CD4-positive, alpha-beta T cell (primary cell): Measurements from ENCODE around the gene IL16. TPM values are rescaled to one million over a fixed set of nuclear protein-coding genes. Genes with fewer than 3 reads are reported as not detected.
"Not testable (repeated sequence)": the region's sequence is repeated elsewhere in the genome, so short reads cannot be mapped to it uniquely, and the experiment has no call there.

ENCODE experiments used
- ATAC-seq: fragments of 200-7000 bp; cut with Tn5 transposase; one replicate; pipeline ENCODE4 v1.10.0; 2022; ENCODE audit warnings: mild to moderate bottlenecking; ENCODE audit not compliant: poor library complexity
- CTCF ChIA-PET: fragments of 350-600 bp; sonication (Branson Sonifier 250); formaldehyde crosslinking; loops from one replicate; lab custom pipeline; 2021; ENCODE audit warnings: antibody characterized with exemption, inconsistent platforms; lab: Charles Lee
- POLR2A ChIA-PET: fragments of 350-600 bp; sonication (Branson Sonifier 250); formaldehyde crosslinking; loops from one replicate; lab custom pipeline; 2021; ENCODE audit warnings: antibody characterized with exemption, inconsistent platforms; lab: Charles Lee
- DNase-seq, 14 experiments: peaks; one replicate each; pipeline ENCODE4 v3.0.0-alpha.2; 2013 to 2020; ENCODE audit warnings: mixed read lengths in 2 of 14
- H3K27ac ChIP-seq, 2 donors: one replicate each; pipeline versions ENCODE4 v1.5.1 to v1.7.0; 2013; ENCODE audit warnings: low read length in 2 of 2, low read depth in 1 of 2, mild to moderate bottlenecking in 1 of 2
- H3K27me3 ChIP-seq, 2 experiments: 1 replicate in 1 of 2; 2 replicates in 1 of 2; pipeline versions ENCODE4 v1.6.1 to v1.7.0; 2013; ENCODE audit warnings: low read length in 2 of 2, control low read depth in 1 of 2, mild to moderate bottlenecking in 1 of 2, moderate library complexity in 1 of 2; ENCODE audit not compliant: insufficient read depth in 2 of 2, control insufficient read depth in 1 of 2
- H3K36me3 ChIP-seq: one replicate; pipeline ENCODE4 v1.6.1; 2013; ENCODE audit warnings: low read length, control low read depth; ENCODE audit not compliant: insufficient read depth
- H3K4me1 ChIP-seq: one replicate; pipeline ENCODE4 v1.6.1; 2013; ENCODE audit warnings: low read length, control low read depth; ENCODE audit not compliant: insufficient read depth
- H3K4me3 ChIP-seq: one replicate; pipeline ENCODE4 v1.5.1; 2013; ENCODE audit warnings: mild to moderate bottlenecking, low read length, moderate library complexity
- H3K9me3 ChIP-seq, 2 experiments: 1 replicate in 1 of 2; 2 replicates in 1 of 2; pipeline versions ENCODE4 v1.6.1 to v1.7.0; 2013; ENCODE audit warnings: low read length in 2 of 2, mild to moderate bottlenecking in 2 of 2, control low read depth in 1 of 2, moderate library complexity in 1 of 2; ENCODE audit not compliant: control insufficient read depth in 1 of 2, insufficient read depth in 1 of 2
- H3K27ac Mint-ChIP-seq: one replicate; pipeline ENCODE4 v1.8.0; 2020; ENCODE audit warnings: mixed read lengths
- H3K27me3 Mint-ChIP-seq: one replicate; pipeline ENCODE4 v1.8.0; 2021; ENCODE audit warnings: mixed read lengths
- H3K36me3 Mint-ChIP-seq: one replicate; pipeline ENCODE4 v1.8.0; 2021; ENCODE audit warnings: low read depth, mixed read lengths
- H3K4me1 Mint-ChIP-seq: one replicate; pipeline ENCODE4 v1.8.0; 2021; ENCODE audit warnings: low read depth, mixed read lengths
- H3K4me3 Mint-ChIP-seq: one replicate; pipeline ENCODE4 v1.8.0; 2020; ENCODE audit warnings: mild to moderate bottlenecking, mixed read lengths
- H3K9me3 Mint-ChIP-seq: one replicate; pipeline ENCODE4 v1.8.0; 2020; ENCODE audit warnings: mixed read lengths
- intact Hi-C, 2 experiments: fragments of 100-400 bp; cut with DNase I in 1 of 2; cut with micrococcal nuclease in 1 of 2; formaldehyde crosslinking; loops; one replicate each; pipeline versions ENCODE4 v1.15.1 to v1.9.0; 2023 to 2025; cut with DNase I, micrococcal nuclease
- total RNA-seq, 174 experiments: library from RNA in 2 of 174; stranded (reverse) in 2 of 174; gene quantifications; one replicate each; pipeline ENCODE4 v1.2.3 and lab custom pipeline; 2021 to 2026
- TF ChIP-seq, protein P1 (sequence below): fragments of 200-600 bp; IDR thresholded peaks from one replicate; pipeline ENCODE4 v1.8.0; 2022; ENCODE audit warnings: antibody characterized with exemption, mild to moderate bottlenecking

The IL16 gene
- total RNA-seq, 2 experiments from 2014 or later = 164 to 168 TPM

DNA sequence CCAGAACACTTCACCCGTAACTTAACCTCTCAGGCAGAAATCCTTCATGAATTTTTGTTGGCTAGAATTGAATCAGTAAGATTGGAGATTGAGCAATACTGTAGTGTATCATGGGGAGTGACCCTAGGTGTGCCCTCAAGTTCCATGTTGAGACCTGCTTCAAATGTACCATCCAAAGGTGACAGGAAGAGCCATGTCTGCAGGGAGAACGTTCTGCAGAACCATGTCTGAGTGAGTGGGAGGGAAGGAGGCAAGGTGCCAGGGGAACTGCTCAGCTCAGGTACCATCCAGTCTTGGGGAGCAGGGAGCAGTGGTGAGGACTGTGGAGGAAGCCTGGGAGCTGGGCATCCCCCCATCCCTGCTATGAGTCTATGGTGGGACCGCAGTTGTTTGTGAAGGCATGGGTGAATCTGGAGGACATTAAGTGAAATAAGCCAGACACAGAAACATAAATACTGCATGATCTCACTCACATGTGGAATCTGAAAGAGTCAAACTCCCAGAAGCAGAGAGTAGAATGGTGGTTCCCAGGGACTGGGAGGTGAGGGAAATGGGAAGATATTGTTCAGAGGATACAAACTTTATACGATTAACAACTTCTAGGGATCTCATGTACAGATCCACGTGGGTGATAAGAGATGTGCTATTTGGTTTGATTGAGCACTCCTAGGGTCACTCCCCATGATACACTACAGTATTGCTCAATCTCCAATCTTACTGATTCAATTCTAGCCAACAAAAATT, 39.3 kb upstream of the IL16 start:
- peaks cover 0 to 2% of the 10 kb centered on the region in 2 experiments for H3K27me3 ChIP-seq
- Mint-ChIP-seq H3K4me3 (no peak overlapping the region), H3K4me1 (peaks cover 18% of the 10 kb centered on the region), H3K27me3 (peaks cover 36% of the 10 kb centered on the region), H3K9me3 (no peaks in the 10 kb centered on the region), H3K36me3 (no peaks in the 10 kb centered on the region), H3K27ac (no peak overlapping the region)
- H3K4me3 ChIP-seq = no peak overlapping the region
- H3K9me3 ChIP-seq = no peaks in the 10 kb centered on the region
- intact Hi-C loops = loop anchor here in 1 of 2 experiments (5.0 kb wide), 1 partner anchor 180 kb away; no protein-coding TSS in a partner anchor
- DNase-seq (no peak), ATAC-seq (no peak)
- H3K36me3 ChIP-seq = no peaks in the 10 kb centered on the region
- H3K4me1 ChIP-seq = peaks cover 16% of the 10 kb centered on the region
- POLR2A ChIA-PET = interaction anchor here (0.5 kb wide), 1 partner anchor 169 kb away, joined by 3 read pairs; no protein-coding TSS in a partner anchor
- no peak overlapping the region for H3K27ac ChIP-seq
- TF ChIP-seq, protein P1, sequence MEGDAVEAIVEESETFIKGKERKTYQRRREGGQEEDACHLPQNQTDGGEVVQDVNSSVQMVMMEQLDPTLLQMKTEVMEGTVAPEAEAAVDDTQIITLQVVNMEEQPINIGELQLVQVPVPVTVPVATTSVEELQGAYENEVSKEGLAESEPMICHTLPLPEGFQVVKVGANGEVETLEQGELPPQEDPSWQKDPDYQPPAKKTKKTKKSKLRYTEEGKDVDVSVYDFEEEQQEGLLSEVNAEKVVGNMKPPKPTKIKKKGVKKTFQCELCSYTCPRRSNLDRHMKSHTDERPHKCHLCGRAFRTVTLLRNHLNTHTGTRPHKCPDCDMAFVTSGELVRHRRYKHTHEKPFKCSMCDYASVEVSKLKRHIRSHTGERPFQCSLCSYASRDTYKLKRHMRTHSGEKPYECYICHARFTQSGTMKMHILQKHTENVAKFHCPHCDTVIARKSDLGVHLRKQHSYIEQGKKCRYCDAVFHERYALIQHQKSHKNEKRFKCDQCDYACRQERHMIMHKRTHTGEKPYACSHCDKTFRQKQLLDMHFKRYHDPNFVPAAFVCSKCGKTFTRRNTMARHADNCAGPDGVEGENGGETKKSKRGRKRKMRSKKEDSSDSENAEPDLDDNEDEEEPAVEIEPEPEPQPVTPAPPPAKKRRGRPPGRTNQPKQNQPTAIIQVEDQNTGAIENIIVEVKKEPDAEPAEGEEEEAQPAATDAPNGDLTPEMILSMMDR = no peak
- CTCF ChIA-PET = interaction anchor here (3.2 kb wide), 1 partner anchor 109 kb away, joined by 24 read pairs; no protein-coding TSS in a partner anchor

DNA sequence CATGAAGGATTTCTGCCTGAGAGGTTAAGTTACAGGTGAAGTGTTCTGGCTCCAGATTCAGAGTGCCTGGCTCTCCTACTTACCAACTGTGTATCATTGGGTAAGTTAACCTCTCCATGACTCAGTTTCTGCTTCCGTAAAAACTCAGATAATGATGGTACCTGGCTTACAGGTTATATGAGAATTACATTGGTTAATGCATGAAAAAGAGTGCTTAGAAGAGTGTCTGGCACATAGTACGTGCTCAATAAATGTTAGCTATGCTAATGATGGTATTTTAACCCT, 38.8 kb upstream of the IL16 start:
- H3K4me3 Mint-ChIP-seq = no peak overlapping the region
- ATAC-seq (no peak), DNase-seq (no peak)
- CTCF ChIA-PET = no interaction called here
- H3K27me3 Mint-ChIP-seq = peaks cover 39% of the 10 kb centered on the region
- Histone ChIP-seq H3K4me3 (no peak overlapping the region), H3K27ac (no peak overlapping the region), H3K36me3 (no peaks in the 10 kb centered on the region), H3K9me3 (no peaks in the 10 kb centered on the region), H3K27me3 (peaks cover 0 to 2% of the 10 kb centered on the region in 2 experiments), H3K4me1 (peaks cover 16% of the 10 kb centered on the region)
- POLR2A ChIA-PET = no interaction called here
- no peaks in the 10 kb centered on the region for H3K9me3 Mint-ChIP-seq
- no peaks in the 10 kb centered on the region for H3K36me3 Mint-ChIP-seq
- peaks cover 20% of the 10 kb centered on the region for H3K4me1 Mint-ChIP-seq
- no peak overlapping the region for H3K27ac Mint-ChIP-seq
- TF ChIP-seq, protein P1 = no peak
- intact Hi-C loops = loop anchor here in 1 of 2 experiments (5.0 kb wide), 1 partner anchor 179 kb away; no protein-coding TSS in a partner anchor

DNA sequence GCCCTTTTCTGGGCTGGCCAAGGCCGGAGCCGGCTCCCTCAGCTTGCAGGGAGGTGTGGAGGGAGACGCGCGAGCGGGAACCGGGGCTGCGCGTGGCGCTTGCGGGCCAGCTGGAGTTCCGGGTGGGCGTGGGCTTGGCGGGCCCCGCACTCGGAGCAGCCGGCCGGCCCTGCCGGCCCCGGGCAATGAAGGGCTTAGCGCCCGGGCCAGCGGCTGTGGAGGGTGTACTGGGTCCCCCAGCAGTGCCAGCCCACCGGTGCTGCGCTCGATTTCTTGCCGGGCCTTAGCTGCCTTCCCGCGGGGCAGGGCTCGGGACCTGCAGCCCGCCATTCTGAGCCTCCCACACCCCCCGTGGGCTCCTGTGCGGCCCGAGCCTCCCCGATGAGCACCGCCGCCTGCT, 38.1 kb upstream of the IL16 start:
- POLR2A ChIA-PET, H3K9me3 Mint-ChIP-seq, DNase-seq, H3K9me3 ChIP-seq, H3K27ac Mint-ChIP-seq, H3K27ac ChIP-seq, CTCF ChIA-PET, H3K27me3 ChIP-seq, H3K36me3 Mint-ChIP-seq, H3K4me3 ChIP-seq, ATAC-seq, H3K36me3 ChIP-seq, H3K4me3 Mint-ChIP-seq: not testable (repeated sequence)
- intact Hi-C loops = loop anchor here in 1 of 2 experiments (5.0 kb wide), 1 partner anchor 179 kb away; no protein-coding TSS in a partner anchor
- peaks cover 16% of the 10 kb centered on the region for H3K4me1 ChIP-seq
- Mint-ChIP-seq H3K4me1 (peaks cover 20% of the 10 kb centered on the region), H3K27me3 (peaks cover 39% of the 10 kb centered on the region)
